Epithelial cell of proximal tubule (primary cell): ENCODE data around the gene RPL39L. TPM values are rescaled to one million over a fixed set of nuclear protein-coding genes. Genes with fewer than 3 reads are reported as not detected.

Experiments
- DNase-seq: peaks from one replicate; pipeline ENCODE4 v3.0.0-alpha.2; 2011; ENCODE audit warnings: low read depth
- H3K4me3 ChIP-seq: 2 replicates; pipeline ENCODE4 v1.5.1; 2011; ENCODE audit warnings: low read depth, mild to moderate bottlenecking, low read length
- CTCF ChIP-seq: conservative IDR thresholded peaks from 2 replicates; pipeline ENCODE4 v1.5.1; 2012; ENCODE audit warnings: low read depth, mild to moderate bottlenecking, low read length
- total RNA-seq: library from RNA; depleted of rRNA; stranded (reverse); fragments of >200 nt; gene quantifications from 2 replicates; pipeline ENCODE4 v1.2.3, GENCODE V29; 2015

Gene RPL39L
- total RNA-seq, 1 donor from 2014 or later, result 35.0 TPM

- no peak for DNase-seq
- no peak overlapping the region for H3K4me3 ChIP-seq
- no peak for TF ChIP-seq CTCF
Measured at GRCh38 chr3:187085021-187085666, 54.2 kb downstream of the RPL39L start.

GRCh38 chr3:187084580-187084979 lies 54.7 kb downstream of the RPL39L start:
- no peak for TF ChIP-seq CTCF
- DNase-seq, result no peak
- no peak overlapping the region for H3K4me3 ChIP-seq

- H3K4me3 ChIP-seq, result no peak overlapping the region
- TF ChIP-seq CTCF, result no peak
- DNase-seq, result no peak
Measured at GRCh38 chr3:187084126-187084525, 55.2 kb downstream of the RPL39L start.

GRCh38 chr3:187082758-187083375 lies 56.4 kb downstream of the RPL39L start:
- no peak for TF ChIP-seq CTCF
- no peak overlapping the region for H3K4me3 ChIP-seq
- DNase-seq, result no peak

- TF ChIP-seq CTCF, result no peak
- no peak overlapping the region for H3K4me3 ChIP-seq
- DNase-seq, result no peak
Measured at GRCh38 chr3:187080799-187081450, 58.4 kb downstream of the RPL39L start.

GRCh38 chr3:187079090-187080022 lies 59.9 kb downstream of the RPL39L start:
- no peak for TF ChIP-seq CTCF
- H3K4me3 ChIP-seq, result no peak overlapping the region
- no peak for DNase-seq
